Trophoblast cell (in vitro differentiated cells and primary cell): Measurements from ENCODE around the gene MAP2K5.

Experiments used
- DNase-seq, 2 donors: peaks; one replicate each; pipeline ENCODE4 v3.0.0-alpha.2; 2016
- H2AFZ ChIP-seq: 2 replicates; pipeline ENCODE4 v1.6.1; 2013; ENCODE audit warnings: low read length, moderate library complexity, mild to moderate bottlenecking; ENCODE audit not compliant: insufficient read depth, poor library complexity
- H2AK5ac ChIP-seq: 2 replicates; pipeline ENCODE4 v1.6.1; 2013; ENCODE audit warnings: mild to moderate bottlenecking, low read length
- H2BK120ac ChIP-seq: 2 replicates; pipeline ENCODE4 v1.6.1; 2013; ENCODE audit warnings: low read length, mild to moderate bottlenecking, moderate library complexity; ENCODE audit not compliant: insufficient read depth, poor library complexity
- H2BK12ac ChIP-seq: 2 replicates; pipeline ENCODE4 v1.6.1; 2013; ENCODE audit warnings: mild to moderate bottlenecking, low read length, moderate library complexity
- H2BK5ac ChIP-seq: 2 replicates; pipeline ENCODE4 v1.6.1; 2013; ENCODE audit warnings: low read length, low read depth, moderate library complexity, mild to moderate bottlenecking; ENCODE audit not compliant: poor library complexity
- H3K14ac ChIP-seq: 2 replicates; pipeline ENCODE4 v1.6.1; 2013; ENCODE audit warnings: mild to moderate bottlenecking, low read length
- H3K18ac ChIP-seq: 2 replicates; pipeline ENCODE4 v1.6.1; 2013; ENCODE audit warnings: mild to moderate bottlenecking, low read length
- H3K23ac ChIP-seq: 2 replicates; pipeline ENCODE4 v1.6.1; 2013; ENCODE audit warnings: low read length
- H3K27ac ChIP-seq: 2 replicates; pipeline ENCODE4 v1.5.1; 2013; ENCODE audit warnings: low read depth, mild to moderate bottlenecking, inconsistent platforms, low read length, moderate library complexity
- H3K27me3 ChIP-seq: 2 replicates; pipeline ENCODE4 v1.6.1; 2013; ENCODE audit warnings: inconsistent platforms, mild to moderate bottlenecking, low read length, moderate library complexity; ENCODE audit not compliant: insufficient read depth
- H3K36me3 ChIP-seq, 2 experiments: 1 replicate in 1 of 2; 2 replicates in 1 of 2; pipeline ENCODE4 v1.6.1; 2013; ENCODE audit warnings: low read length in 2 of 2, mild to moderate bottlenecking in 2 of 2, moderate library complexity in 1 of 2; ENCODE audit not compliant: insufficient read depth in 2 of 2, control insufficient read depth in 1 of 2
- H3K4ac ChIP-seq: 2 replicates; pipeline ENCODE4 v1.6.1; 2013; ENCODE audit warnings: low read depth, mild to moderate bottlenecking, low read length, moderate library complexity
- H3K4me1 ChIP-seq, 2 experiments: 1 replicate in 1 of 2; 2 replicates in 1 of 2; pipeline ENCODE4 v1.6.1; 2013; ENCODE audit warnings: low read length in 2 of 2, mild to moderate bottlenecking in 2 of 2, moderate library complexity in 1 of 2; ENCODE audit not compliant: insufficient read depth in 2 of 2, control insufficient read depth in 1 of 2
- H3K4me2 ChIP-seq: 2 replicates; pipeline ENCODE4 v1.6.1; 2013; ENCODE audit warnings: inconsistent platforms, mild to moderate bottlenecking, low read length, moderate library complexity
- H3K4me3 ChIP-seq: 2 replicates; pipeline ENCODE4 v1.5.1; 2013; ENCODE audit warnings: mild to moderate bottlenecking, low read depth, low read length, inconsistent platforms
- H3K79me1 ChIP-seq: one replicate; pipeline ENCODE4 v1.6.1; 2013; ENCODE audit warnings: low read length
- H3K79me2 ChIP-seq: 2 replicates; pipeline ENCODE4 v1.6.1; 2013; ENCODE audit warnings: low read length, mild to moderate bottlenecking; ENCODE audit not compliant: control insufficient read depth, insufficient read depth, poor library complexity
- H3K9ac ChIP-seq: 2 replicates; pipeline ENCODE4 v1.6.1; 2013; ENCODE audit warnings: mild to moderate bottlenecking, low read length
- H3K9me3 ChIP-seq: 2 replicates; pipeline ENCODE4 v1.6.1; 2013; ENCODE audit warnings: low read depth, mild to moderate bottlenecking, control low read depth, inconsistent platforms, low read length; ENCODE audit not compliant: insufficient read depth
- H4K12ac ChIP-seq: 2 replicates; pipeline ENCODE4 v1.6.1; 2013; ENCODE audit warnings: low read depth, mild to moderate bottlenecking, low read length, moderate library complexity
- H4K8ac ChIP-seq: 2 replicates; pipeline ENCODE4 v1.6.1; 2013; ENCODE audit warnings: low read depth, mild to moderate bottlenecking, low read length, moderate library complexity
- H4K91ac ChIP-seq: one replicate; pipeline ENCODE4 v1.6.1; 2013; ENCODE audit warnings: low read depth, mild to moderate bottlenecking, low read length, moderate library complexity
- WGBS: extraction: QIAGEN DNeasy Blood & Tissue Kit; methylation state at CpG from one replicate; pipeline ENCODE4 v1.1.7; 2013; ENCODE audit warnings: missing lambda C conversion rate; ENCODE audit not compliant: insufficient read length, insufficient coverage; ENCODE audit errors: extremely low coverage; 5-methylcytosine and 5-hydroxymethylcytosine counted together

Gene MAP2K5

GRCh38 chr15:67723294-67724024 lies 181.0 kb downstream of the MAP2K5 start:
- no peak overlapping the region for H3K23ac ChIP-seq
- no peak overlapping the region for H3K27ac ChIP-seq
- H4K12ac ChIP-seq = no peak overlapping the region
- no peak overlapping the region for H2AK5ac ChIP-seq
- no peak overlapping the region for H2BK5ac ChIP-seq
- no peak overlapping the region for H3K4me2 ChIP-seq
- no peaks in the 10 kb centered on the region for H3K36me3 ChIP-seq
- no peak overlapping the region for H3K18ac ChIP-seq
- no CpG with 5 or more reads among the region's 4 CpGs for WGBS
- no peak overlapping the region for H2BK12ac ChIP-seq
- H3K79me2 ChIP-seq = no peaks in the 10 kb centered on the region
- no peak overlapping the region for H3K9ac ChIP-seq
- no peak overlapping the region for H3K4ac ChIP-seq
- H2AFZ ChIP-seq = no peak overlapping the region
- H2BK120ac ChIP-seq = no peak overlapping the region
- H3K4me1 ChIP-seq = no peaks in the 10 kb centered on the region
- no peak overlapping the region for H4K8ac ChIP-seq
- no peak overlapping the region for H3K4me3 ChIP-seq
- H4K91ac ChIP-seq = no peak overlapping the region
- no peaks in the 10 kb centered on the region for H3K27me3 ChIP-seq
- H3K79me1 ChIP-seq = no peaks in the 10 kb centered on the region
- no peak overlapping the region for H3K14ac ChIP-seq
- no peaks in the 10 kb centered on the region for H3K9me3 ChIP-seq
- no peak for DNase-seq

- DNase-seq = no peak
- Histone ChIP-seq H3K36me3 (no peaks in the 10 kb centered on the region), H4K8ac (no peak overlapping the region), H3K18ac (no peak overlapping the region), H2AFZ (no peak overlapping the region), H2BK12ac (no peak overlapping the region), H3K14ac (no peak overlapping the region), H3K4me2 (no peak overlapping the region), H3K9me3 (no peaks in the 10 kb centered on the region), H3K4ac (no peak overlapping the region), H3K27ac (no peak overlapping the region), H3K4me1 (no peaks in the 10 kb centered on the region), H3K79me2 (no peaks in the 10 kb centered on the region), H4K91ac (no peak overlapping the region), H2AK5ac (no peak overlapping the region), H3K4me3 (no peak overlapping the region), H3K79me1 (no peaks in the 10 kb centered on the region), H3K23ac (no peak overlapping the region), H4K12ac (no peak overlapping the region), H3K9ac (no peak overlapping the region), H2BK120ac (no peak overlapping the region), H3K27me3 (no peaks in the 10 kb centered on the region), H2BK5ac (no peak overlapping the region)
- WGBS = no CpG with 5 or more reads among the region's 4 CpGs
Measured at GRCh38 chr15:67724691-67725375, 182.3 kb downstream of the MAP2K5 start.

GRCh38 chr15:67730135-67730534 lies 187.6 kb downstream of the MAP2K5 start:
- Histone ChIP-seq H3K4ac (no peak overlapping the region), H3K9me3 (no peaks in the 10 kb centered on the region), H2AFZ (no peak overlapping the region), H3K27ac (no peak overlapping the region), H3K36me3 (no peaks in the 10 kb centered on the region), H3K27me3 (no peaks in the 10 kb centered on the region), H3K79me1 (no peaks in the 10 kb centered on the region), H3K4me1 (no peaks in the 10 kb centered on the region), H4K91ac (no peak overlapping the region), H3K79me2 (no peaks in the 10 kb centered on the region), H2BK12ac (no peak overlapping the region), H4K12ac (no peak overlapping the region), H3K23ac (no peak overlapping the region), H3K4me2 (no peak overlapping the region), H4K8ac (no peak overlapping the region), H2BK120ac (no peak overlapping the region), H3K4me3 (no peak overlapping the region), H2BK5ac (no peak overlapping the region), H2AK5ac (no peak overlapping the region), H3K9ac (no peak overlapping the region), H3K14ac (no peak overlapping the region), H3K18ac (no peak overlapping the region)
- no CpG with 5 or more reads among the region's 1 CpG for WGBS
- no peak for DNase-seq

GRCh38 chr15:67731112-67731721 lies 188.7 kb downstream of the MAP2K5 start:
- Histone ChIP-seq H2AFZ (no peak overlapping the region), H3K4me1 (no peaks in the 10 kb centered on the region), H3K4me2 (no peak overlapping the region), H3K79me1 (no peaks in the 10 kb centered on the region), H3K27ac (no peak overlapping the region), H4K12ac (no peak overlapping the region), H3K4me3 (no peak overlapping the region), H3K23ac (no peak overlapping the region), H3K79me2 (no peaks in the 10 kb centered on the region), H3K18ac (no peak overlapping the region), H2AK5ac (no peak overlapping the region), H3K9me3 (no peaks in the 10 kb centered on the region), H2BK5ac (no peak overlapping the region), H2BK12ac (no peak overlapping the region), H3K27me3 (no peaks in the 10 kb centered on the region), H3K4ac (no peak overlapping the region), H3K36me3 (no peaks in the 10 kb centered on the region), H4K8ac (no peak overlapping the region), H3K9ac (no peak overlapping the region), H4K91ac (no peak overlapping the region), H2BK120ac (no peak overlapping the region), H3K14ac (no peak overlapping the region)
- no CpG with 5 or more reads among the region's 2 CpGs for WGBS
- DNase-seq = no peak
